ENCODE measurements around the gene ZBTB24.

Gene ZBTB24

GRCh38 chr6:109421184-109421583 is 61.8 kb downstream of the ZBTB24 start:
- H3K9me3 ChIP-seq (ENCODE audit: control insufficient read depth, insufficient read depth, low read length), result no peaks in the 10 kb centered on the region
- H3K36me3 ChIP-seq (ENCODE audit: control insufficient read depth, insufficient read depth, low read length), result no peaks in the 10 kb centered on the region
- H3K9ac ChIP-seq (ENCODE audit: low read depth, low read length), result no peak overlapping the region
- H3K4me1 ChIP-seq (ENCODE audit: control insufficient read depth, insufficient read depth, low read length), result no peaks in the 10 kb centered on the region
- no peaks in the 10 kb centered on the region for H3K27me3 ChIP-seq (ENCODE audit: control insufficient read depth, insufficient read depth, low read length)
- no peak overlapping the region for H3K4me3 ChIP-seq (ENCODE audit: low read depth, low read length)

GRCh38 chr6:109420751-109421150 is 62.3 kb downstream of the ZBTB24 start:
- no peaks in the 10 kb centered on the region for H3K36me3 ChIP-seq (ENCODE audit: control insufficient read depth, insufficient read depth, low read length)
- no peak overlapping the region for H3K4me3 ChIP-seq (ENCODE audit: low read depth, low read length)
- H3K9me3 ChIP-seq (ENCODE audit: control insufficient read depth, insufficient read depth, low read length), result no peaks in the 10 kb centered on the region
- no peak overlapping the region for H3K9ac ChIP-seq (ENCODE audit: low read depth, low read length)
- no peaks in the 10 kb centered on the region for H3K27me3 ChIP-seq (ENCODE audit: control insufficient read depth, insufficient read depth, low read length)
- no peaks in the 10 kb centered on the region for H3K4me1 ChIP-seq (ENCODE audit: control insufficient read depth, insufficient read depth, low read length)

- no peak overlapping the region for H3K9ac ChIP-seq (ENCODE audit: low read depth, low read length)
- no peaks in the 10 kb centered on the region for H3K36me3 ChIP-seq (ENCODE audit: control insufficient read depth, insufficient read depth, low read length)
- no peaks in the 10 kb centered on the region for H3K27me3 ChIP-seq (ENCODE audit: control insufficient read depth, insufficient read depth, low read length)
- H3K9me3 ChIP-seq (ENCODE audit: control insufficient read depth, insufficient read depth, low read length), result no peaks in the 10 kb centered on the region
- H3K4me3 ChIP-seq (ENCODE audit: low read depth, low read length), result no peak overlapping the region
- H3K4me1 ChIP-seq (ENCODE audit: control insufficient read depth, insufficient read depth, low read length), result no peaks in the 10 kb centered on the region
These were observed 65.4 kb downstream of the ZBTB24 start for GRCh38 chr6:109417646-109418045.

Data from iPS-15b (cell line).